B cell (primary cell): ENCODE measurements around the gene CCL24.

Source experiments
- EZH2 ChIP-seq: IDR thresholded peaks from 2 replicates; pipeline ENCODE4 v1.6.1; 2012; ENCODE audit warnings: borderline replicate concordance, low read depth, mild to moderate bottlenecking, moderate library complexity, low read length; ENCODE audit not compliant: insufficient read depth, poor library complexity, severe bottlenecking
- TF ChIP-seq, protein P1 (sequence below): fragments of 200-600 bp; IDR thresholded peaks from one replicate; pipeline ENCODE4 v1.8.0; 2022; ENCODE audit warnings: antibody characterized with exemption, mild to moderate bottlenecking

- TF ChIP-seq, protein P1, sequence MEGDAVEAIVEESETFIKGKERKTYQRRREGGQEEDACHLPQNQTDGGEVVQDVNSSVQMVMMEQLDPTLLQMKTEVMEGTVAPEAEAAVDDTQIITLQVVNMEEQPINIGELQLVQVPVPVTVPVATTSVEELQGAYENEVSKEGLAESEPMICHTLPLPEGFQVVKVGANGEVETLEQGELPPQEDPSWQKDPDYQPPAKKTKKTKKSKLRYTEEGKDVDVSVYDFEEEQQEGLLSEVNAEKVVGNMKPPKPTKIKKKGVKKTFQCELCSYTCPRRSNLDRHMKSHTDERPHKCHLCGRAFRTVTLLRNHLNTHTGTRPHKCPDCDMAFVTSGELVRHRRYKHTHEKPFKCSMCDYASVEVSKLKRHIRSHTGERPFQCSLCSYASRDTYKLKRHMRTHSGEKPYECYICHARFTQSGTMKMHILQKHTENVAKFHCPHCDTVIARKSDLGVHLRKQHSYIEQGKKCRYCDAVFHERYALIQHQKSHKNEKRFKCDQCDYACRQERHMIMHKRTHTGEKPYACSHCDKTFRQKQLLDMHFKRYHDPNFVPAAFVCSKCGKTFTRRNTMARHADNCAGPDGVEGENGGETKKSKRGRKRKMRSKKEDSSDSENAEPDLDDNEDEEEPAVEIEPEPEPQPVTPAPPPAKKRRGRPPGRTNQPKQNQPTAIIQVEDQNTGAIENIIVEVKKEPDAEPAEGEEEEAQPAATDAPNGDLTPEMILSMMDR, result no peak
- no peak for TF ChIP-seq EZH2
Observed at GRCh38 chr7:75854233-75854632, 40.6 kb upstream of the CCL24 start.
